HepG2 (cell line): ENCODE data around the gene FOXN3. TPM values are rescaled to one million over a fixed set of nuclear protein-coding genes. Genes with fewer than 3 reads are reported as not detected.

ENCODE experiments used
- ATAC-seq: fragments of 200-7000 bp; cut with Tn5 transposase; 3 replicates; pipeline ENCODE4 v1.9.1; 2020; ENCODE audit warnings: mild to moderate bottlenecking, moderate library complexity
- BruUV-seq: library from RNA; stranded (reverse); fragments of 400-500 nt; replicated peaks from 2 replicates; lab custom pipeline; 2021; lab: Mats Ljungman, UMichigan
- CTCF ChIA-PET: fragments of 300-600 bp; formaldehyde crosslinking; extraction: SDS; loops from one replicate; lab custom pipeline; 2021; ENCODE audit warnings: low total read pairs, inconsistent platforms, low intra/inter-chr PET ratio; lab: Yijun Ruan, JAX
- POLR2A ChIA-PET: fragments of 350-600 bp; sonication (Branson Sonifier 250); formaldehyde crosslinking; loops from one replicate; lab custom pipeline; 2020; ENCODE audit warnings: antibody characterized with exemption, inconsistent platforms; lab: Yijun Ruan, JAX
- DNase-seq: peaks from one replicate; pipeline ENCODE4 v3.0.0-alpha.2; 2015; ENCODE audit warnings: low spot score
- FAIRE-seq: peaks from 3 replicates; lab custom pipeline; 2011; peaks lifted over from hg19 to GRCh38; lab: Jason Lieb, UNC
- H2AFZ ChIP-seq: one replicate; pipeline ENCODE4 v1.6.1; 2011; ENCODE audit warnings: low read length, inconsistent platforms
- H3K27ac ChIP-seq: fragments of 300-600 bp; 3 replicates; pipeline ENCODE4 v1.8.0; 2011; ENCODE audit warnings: mixed run types, mild to moderate bottlenecking, mixed read lengths, low read length, inconsistent platforms; ENCODE audit not compliant: insufficient read depth; ENCODE audit errors: extremely low read length
- H3K27me3 ChIP-seq, 2 experiments: fragments of 200-600 bp in 1 of 2; 2 replicates in 1 of 2; 3 replicates in 1 of 2; pipeline versions ENCODE4 v1.6.0 to v1.8.0; 2011; ENCODE audit warnings: low read length in 2 of 2, mild to moderate bottlenecking in 2 of 2, moderate library complexity in 2 of 2, inconsistent platforms in 1 of 2; ENCODE audit not compliant: insufficient read depth in 2 of 2, control insufficient read depth in 1 of 2
- H3K36me3 ChIP-seq, 2 experiments: fragments of 200-600 bp in 1 of 2; replicated peaks in 1 of 2; 2 replicates in 1 of 2; 3 replicates in 1 of 2; pipeline versions ENCODE4 v1.5.1 to v1.8.0; 2011; ENCODE audit warnings: low read length in 2 of 2, inconsistent platforms in 1 of 2; ENCODE audit not compliant: insufficient read depth in 2 of 2, control insufficient read depth in 1 of 2
- H3K4me1 ChIP-seq: 2 replicates; pipeline ENCODE4 v1.5.1; 2012; ENCODE audit warnings: low read length, inconsistent platforms; ENCODE audit not compliant: insufficient read depth
- H3K4me2 ChIP-seq: 2 replicates; pipeline ENCODE4 v1.6.0; 2011; ENCODE audit warnings: low read depth, low read length, inconsistent platforms
- H3K4me3 ChIP-seq, 3 experiments: fragments of 200-600 bp in 1 of 3; sonication (generic), shearing (Covaris generic) in 1 of 3; replicated peaks in 1 of 3; 2 replicates each; pipeline ENCODE4 v1.5.1; 2011 to 2016; ENCODE audit warnings: low read length in 3 of 3, inconsistent platforms in 2 of 3, low read depth in 2 of 3, mild to moderate bottlenecking in 2 of 3, control low read depth in 1 of 3, mixed read lengths in 1 of 3; ENCODE audit not compliant: insufficient read depth in 1 of 3
- H3K79me2 ChIP-seq: one replicate; pipeline ENCODE4 v1.6.1; 2011; ENCODE audit warnings: low read length, inconsistent platforms; ENCODE audit not compliant: insufficient read depth
- H3K9ac ChIP-seq: 2 replicates; pipeline ENCODE4 v1.6.0; 2011; ENCODE audit warnings: mild to moderate bottlenecking, low read depth, low read length, inconsistent platforms; ENCODE audit not compliant: insufficient read depth
- H3K9me3 ChIP-seq: 2 replicates; pipeline ENCODE4 v1.5.1; 2012; ENCODE audit warnings: mild to moderate bottlenecking, low read length
- H4K20me1 ChIP-seq: 2 replicates; pipeline ENCODE4 v1.6.0; 2011; ENCODE audit warnings: inconsistent platforms, mild to moderate bottlenecking, low read length, moderate library complexity; ENCODE audit not compliant: insufficient read depth
- NFKB2 ChIP-seq: sonication (generic); formaldehyde crosslinking; IDR thresholded peaks from 2 replicates; pipeline ENCODE4 v1.4.0; 2020; ENCODE audit warnings: missing genetic modification reagents, borderline replicate concordance
- NFYB ChIP-seq: sonication (generic); formaldehyde crosslinking; IDR thresholded peaks from 2 replicates; pipeline ENCODE4 v1.4.0; 2020; ENCODE audit warnings: missing genetic modification reagents
- SIN3B ChIP-seq: fragments of 150-350 bp; IDR thresholded peaks from 2 replicates; pipeline ENCODE4 v1.6.1; 2014; ENCODE audit warnings: low read length
- TCF7L2 ChIP-seq: IDR thresholded peaks from 2 replicates; pipeline ENCODE4 v1.6.1; 2011; ENCODE audit warnings: mild to moderate bottlenecking, low read depth, low read length, moderate library complexity
- ZNF3 ChIP-seq: IDR thresholded peaks from 2 replicates; pipeline ENCODE4 v1.7.0; 2017; ENCODE audit warnings: inconsistent platforms
- WGBS: methylation state at CpG from one replicate; pipeline ENCODE4 v1.1.6; 2017; ENCODE audit warnings: low lambda C conversion rate; 5-methylcytosine and 5-hydroxymethylcytosine counted together
- in situ Hi-C: cut with HindIII; loops from 2 replicates; pipeline ENCODE4 v1.10.0; 2017; ENCODE audit warnings: low pct_unique_long_range_greater_than_20kb; ENCODE audit not compliant: extremely low pct_ligation_motif_present
- intact Hi-C: fragments of 100-400 bp; cut with micrococcal nuclease; formaldehyde crosslinking; loops from one replicate; pipeline ENCODE4 v1.10.0; 2022; ENCODE audit not compliant: unreplicated experiment
- polyA plus RNA-seq, 8 experiments: library from polyadenylated mRNA; depleted of rRNA in 3 of 8; stranded (reverse) in 7 of 8; unstranded in 1 of 8; fragments of >200 nt; fragmentation: Illumina TruSeq in 4 of 8; extraction: Trizol in 4 of 8; gene quantifications; 2 replicates each; pipeline versions ENCODE4 v1.2.1 to v1.2.3, GENCODE V29; 2011 to 2016; ENCODE audit warnings: low read depth in 4 of 8, missing spikeins in 1 of 8, mixed read lengths in 1 of 8; ENCODE audit not compliant: insufficient read depth in 1 of 8
- total RNA-seq, 5 experiments: library from RNA; depleted of rRNA; stranded (reverse); fragments of >200 nt; fragmentation: Illumina TruSeq; extraction: Trizol; gene quantifications; 2 replicates each; pipeline ENCODE4 v1.2.3, GENCODE V29; 2016; ENCODE audit warnings: low read depth in 1 of 5
- TF ChIP-seq, protein P1 (sequence below): sonication (generic); formaldehyde crosslinking; IDR thresholded peaks from 2 replicates; pipeline ENCODE4 v1.4.0; 2020; ENCODE audit warnings: missing genetic modification reagents, borderline replicate concordance
- TF ChIP-seq, protein P2 (sequence below): sonication (generic); formaldehyde crosslinking; IDR thresholded peaks from 2 replicates; pipeline ENCODE4 v1.4.0; 2020; ENCODE audit warnings: low read depth, mild to moderate bottlenecking, missing genetic modification reagents
- TF ChIP-seq, protein P3 (sequence below): sonication (generic); formaldehyde crosslinking; IDR thresholded peaks from 2 replicates; pipeline ENCODE4 v1.5.0; 2020; ENCODE audit warnings: missing genetic modification reagents

FOXN3 gene
- total and polyA plus RNA-seq, 2 of the 13 experiments (the other 11 are each of a cell fraction or from before 2014, with no cell fraction given) = 32.4 to 70.2 TPM

DNA sequence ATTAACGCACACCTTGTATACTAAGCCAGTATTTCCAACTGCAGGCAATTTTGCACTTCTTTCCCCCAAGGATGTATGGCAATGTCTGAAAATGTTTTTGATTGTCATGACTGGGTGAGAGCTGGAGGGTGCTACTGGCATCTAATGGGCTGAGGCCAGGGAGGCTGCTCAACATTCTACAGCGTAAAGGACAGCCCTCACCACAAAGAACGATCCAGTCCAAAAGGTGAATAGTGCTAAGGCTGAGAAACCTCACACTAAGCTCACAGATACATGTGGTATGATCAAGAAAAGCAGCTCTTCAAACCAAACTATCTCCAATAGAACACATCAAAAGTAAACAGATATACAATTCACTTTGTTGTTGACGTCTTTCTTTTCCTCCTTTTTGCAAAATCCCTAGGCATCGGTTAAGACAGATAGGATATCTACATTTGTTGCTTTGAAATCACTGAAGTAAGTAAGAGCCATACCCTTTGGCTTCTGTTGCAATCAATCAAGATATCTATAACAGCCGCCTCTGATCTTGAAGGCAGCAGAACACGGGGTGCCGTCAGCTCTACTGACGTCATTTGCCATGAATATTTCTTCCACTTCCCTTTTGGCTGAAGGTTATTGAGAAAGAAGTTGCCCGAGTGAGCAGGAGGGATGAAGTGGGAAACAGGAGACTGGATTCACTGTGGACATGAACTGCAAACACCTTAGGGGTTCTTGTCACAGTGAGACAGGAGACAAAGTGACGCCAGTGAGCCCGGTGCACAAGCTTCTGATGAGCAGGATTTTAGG is 218.3 kb downstream of the FOXN3 start:
- H3K79me2 ChIP-seq = peaks cover 6% of the 10 kb centered on the region
- H3K4me3 ChIP-seq = no peak overlapping the region
- no peaks in the 10 kb centered on the region for H3K4me1 ChIP-seq
- no TSS peak for BruUV-seq
- H3K9ac ChIP-seq = no peak overlapping the region
- H2AFZ ChIP-seq = no peak overlapping the region
- peaks cover 34% of the 10 kb centered on the region for H4K20me1 ChIP-seq
- in situ Hi-C loops (no loop called here), intact Hi-C loops (no loop called here)
- peaks cover 14 to 39% of the 10 kb centered on the region in 2 experiments for H3K36me3 ChIP-seq
- ATAC-seq = no peak
- no peak overlapping the region for H3K4me2 ChIP-seq
- POLR2A ChIA-PET = no interaction called here
- no peaks in the 10 kb centered on the region for H3K9me3 ChIP-seq
- H3K27me3 ChIP-seq = no peaks in the 10 kb centered on the region
- WGBS = 95% methylated on average over 12 of the region's 12 CpGs
- TF ChIP-seq, protein P1, sequence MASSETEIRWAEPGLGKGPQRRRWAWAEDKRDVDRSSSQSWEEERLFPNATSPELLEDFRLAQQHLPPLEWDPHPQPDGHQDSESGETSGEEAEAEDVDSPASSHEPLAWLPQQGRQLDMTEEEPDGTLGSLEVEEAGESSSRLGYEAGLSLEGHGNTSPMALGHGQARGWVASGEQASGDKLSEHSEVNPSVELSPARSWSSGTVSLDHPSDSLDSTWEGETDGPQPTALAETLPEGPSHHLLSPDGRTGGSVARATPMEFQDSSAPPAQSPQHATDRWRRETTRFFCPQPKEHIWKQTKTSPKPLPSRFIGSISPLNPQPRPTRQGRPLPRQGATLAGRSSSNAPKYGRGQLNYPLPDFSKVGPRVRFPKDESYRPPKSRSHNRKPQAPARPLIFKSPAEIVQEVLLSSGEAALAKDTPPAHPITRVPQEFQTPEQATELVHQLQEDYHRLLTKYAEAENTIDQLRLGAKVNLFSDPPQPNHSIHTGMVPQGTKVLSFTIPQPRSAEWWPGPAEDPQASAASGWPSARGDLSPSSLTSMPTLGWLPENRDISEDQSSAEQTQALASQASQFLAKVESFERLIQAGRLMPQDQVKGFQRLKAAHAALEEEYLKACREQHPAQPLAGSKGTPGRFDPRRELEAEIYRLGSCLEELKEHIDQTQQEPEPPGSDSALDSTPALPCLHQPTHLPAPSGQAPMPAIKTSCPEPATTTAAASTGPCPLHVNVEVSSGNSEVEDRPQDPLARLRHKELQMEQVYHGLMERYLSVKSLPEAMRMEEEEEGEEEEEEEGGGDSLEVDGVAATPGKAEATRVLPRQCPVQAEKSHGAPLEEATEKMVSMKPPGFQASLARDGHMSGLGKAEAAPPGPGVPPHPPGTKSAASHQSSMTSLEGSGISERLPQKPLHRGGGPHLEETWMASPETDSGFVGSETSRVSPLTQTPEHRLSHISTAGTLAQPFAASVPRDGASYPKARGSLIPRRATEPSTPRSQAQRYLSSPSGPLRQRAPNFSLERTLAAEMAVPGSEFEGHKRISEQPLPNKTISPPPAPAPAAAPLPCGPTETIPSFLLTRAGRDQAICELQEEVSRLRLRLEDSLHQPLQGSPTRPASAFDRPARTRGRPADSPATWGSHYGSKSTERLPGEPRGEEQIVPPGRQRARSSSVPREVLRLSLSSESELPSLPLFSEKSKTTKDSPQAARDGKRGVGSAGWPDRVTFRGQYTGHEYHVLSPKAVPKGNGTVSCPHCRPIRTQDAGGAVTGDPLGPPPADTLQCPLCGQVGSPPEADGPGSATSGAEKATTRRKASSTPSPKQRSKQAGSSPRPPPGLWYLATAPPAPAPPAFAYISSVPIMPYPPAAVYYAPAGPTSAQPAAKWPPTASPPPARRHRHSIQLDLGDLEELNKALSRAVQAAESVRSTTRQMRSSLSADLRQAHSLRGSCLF (CRISPR knock-in tag) = no peak
- TF ChIP-seq NFYB (CRISPR knock-in tag) = no peak
- TF ChIP-seq, protein P2, sequence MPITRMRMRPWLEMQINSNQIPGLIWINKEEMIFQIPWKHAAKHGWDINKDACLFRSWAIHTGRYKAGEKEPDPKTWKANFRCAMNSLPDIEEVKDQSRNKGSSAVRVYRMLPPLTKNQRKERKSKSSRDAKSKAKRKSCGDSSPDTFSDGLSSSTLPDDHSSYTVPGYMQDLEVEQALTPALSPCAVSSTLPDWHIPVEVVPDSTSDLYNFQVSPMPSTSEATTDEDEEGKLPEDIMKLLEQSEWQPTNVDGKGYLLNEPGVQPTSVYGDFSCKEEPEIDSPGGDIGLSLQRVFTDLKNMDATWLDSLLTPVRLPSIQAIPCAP (CRISPR knock-in tag) = no peak
- TF ChIP-seq ZNF3 (CRISPR knock-in tag) = no peak
- TF ChIP-seq SIN3B = no peak
- TF ChIP-seq, protein P3, sequence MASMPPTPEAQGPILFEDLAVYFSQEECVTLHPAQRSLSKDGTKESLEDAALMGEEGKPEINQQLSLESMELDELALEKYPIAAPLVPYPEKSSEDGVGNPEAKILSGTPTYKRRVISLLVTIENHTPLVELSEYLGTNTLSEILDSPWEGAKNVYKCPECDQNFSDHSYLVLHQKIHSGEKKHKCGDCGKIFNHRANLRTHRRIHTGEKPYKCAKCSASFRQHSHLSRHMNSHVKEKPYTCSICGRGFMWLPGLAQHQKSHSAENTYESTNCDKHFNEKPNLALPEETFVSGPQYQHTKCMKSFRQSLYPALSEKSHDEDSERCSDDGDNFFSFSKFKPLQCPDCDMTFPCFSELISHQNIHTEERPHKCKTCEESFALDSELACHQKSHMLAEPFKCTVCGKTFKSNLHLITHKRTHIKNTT (CRISPR knock-in tag) = no peak
- TF ChIP-seq NFKB2 = no peak
- no peak for TF ChIP-seq TCF7L2
- no peak overlapping the region for H3K27ac ChIP-seq
- no peak for DNase-seq
- CTCF ChIA-PET = no interaction called here
- FAIRE-seq = no peak
